Measurements from ENCODE around the gene TEP1. TPM values are rescaled to one million over a fixed set of nuclear protein-coding genes. Genes with fewer than 3 reads are reported as not detected.

TEP1 gene
- total RNA-seq, 1 experiment from 2014 or later: 17.1 TPM

DNA sequence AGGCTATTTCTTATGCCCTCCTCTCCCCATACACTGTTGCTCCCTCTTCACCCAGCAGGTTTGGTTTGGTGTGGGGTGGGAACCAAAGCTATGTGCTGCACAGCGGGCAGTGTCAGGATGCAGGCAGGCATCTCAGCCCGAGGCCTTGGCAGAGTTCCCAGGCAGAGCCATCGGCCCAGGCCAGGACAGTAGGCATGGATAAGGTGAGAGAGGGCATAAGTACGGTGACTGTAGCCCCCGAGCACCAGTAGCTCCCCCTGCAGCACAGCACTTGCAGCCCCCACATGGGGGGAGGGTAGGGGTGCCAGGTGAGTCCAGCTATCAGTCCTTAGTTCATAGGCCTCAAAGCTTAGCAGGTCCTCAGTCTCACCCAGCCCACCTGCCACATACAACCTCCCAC, 15.5 kb upstream of the TEP1 start:
- intact Hi-C loops (cut with micrococcal nuclease; ENCODE audit: unreplicated experiment): no loop called here
- ATAC-seq (no peak), DNase-seq (ENCODE audit: low read depth, low spot score) (no peak)
- no TSS peak for BruUV-seq (replicated peaks)
- Histone ChIP-seq H3K36me3 (ENCODE audit: control insufficient read depth, insufficient read depth, low read length) (no peaks in the 10 kb centered on the region), H3K27ac (ENCODE audit: low read length) (no peak overlapping the region), H3K9me3 (ENCODE audit: control insufficient read depth, insufficient read depth, low read depth, low read length) (no peaks in the 10 kb centered on the region), H3K4me1 (ENCODE audit: control insufficient read depth, insufficient read depth, low read length) (no peaks in the 10 kb centered on the region), H3K4me3 (ENCODE audit: low read depth in 2 of 2, low read length in 2 of 2) (no peak overlapping the region), H3K27me3 (ENCODE audit: control insufficient read depth, insufficient read depth, low read length) (no peaks in the 10 kb centered on the region)
- CTCF ChIA-PET: no interaction called here
- in situ Hi-C loops (cut with HindIII; ENCODE audit: low pct_unique_long_range_greater_than_20kb, low sequenced_read_pairs): no loop called here
- POLR2A ChIA-PET: no interaction called here
- TF ChIP-seq, protein P1, sequence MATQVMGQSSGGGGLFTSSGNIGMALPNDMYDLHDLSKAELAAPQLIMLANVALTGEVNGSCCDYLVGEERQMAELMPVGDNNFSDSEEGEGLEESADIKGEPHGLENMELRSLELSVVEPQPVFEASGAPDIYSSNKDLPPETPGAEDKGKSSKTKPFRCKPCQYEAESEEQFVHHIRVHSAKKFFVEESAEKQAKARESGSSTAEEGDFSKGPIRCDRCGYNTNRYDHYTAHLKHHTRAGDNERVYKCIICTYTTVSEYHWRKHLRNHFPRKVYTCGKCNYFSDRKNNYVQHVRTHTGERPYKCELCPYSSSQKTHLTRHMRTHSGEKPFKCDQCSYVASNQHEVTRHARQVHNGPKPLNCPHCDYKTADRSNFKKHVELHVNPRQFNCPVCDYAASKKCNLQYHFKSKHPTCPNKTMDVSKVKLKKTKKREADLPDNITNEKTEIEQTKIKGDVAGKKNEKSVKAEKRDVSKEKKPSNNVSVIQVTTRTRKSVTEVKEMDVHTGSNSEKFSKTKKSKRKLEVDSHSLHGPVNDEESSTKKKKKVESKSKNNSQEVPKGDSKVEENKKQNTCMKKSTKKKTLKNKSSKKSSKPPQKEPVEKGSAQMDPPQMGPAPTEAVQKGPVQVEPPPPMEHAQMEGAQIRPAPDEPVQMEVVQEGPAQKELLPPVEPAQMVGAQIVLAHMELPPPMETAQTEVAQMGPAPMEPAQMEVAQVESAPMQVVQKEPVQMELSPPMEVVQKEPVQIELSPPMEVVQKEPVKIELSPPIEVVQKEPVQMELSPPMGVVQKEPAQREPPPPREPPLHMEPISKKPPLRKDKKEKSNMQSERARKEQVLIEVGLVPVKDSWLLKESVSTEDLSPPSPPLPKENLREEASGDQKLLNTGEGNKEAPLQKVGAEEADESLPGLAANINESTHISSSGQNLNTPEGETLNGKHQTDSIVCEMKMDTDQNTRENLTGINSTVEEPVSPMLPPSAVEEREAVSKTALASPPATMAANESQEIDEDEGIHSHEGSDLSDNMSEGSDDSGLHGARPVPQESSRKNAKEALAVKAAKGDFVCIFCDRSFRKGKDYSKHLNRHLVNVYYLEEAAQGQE (IDR thresholded peaks at IDR 0.05; ENCODE audit: insufficient read depth in 1 of 2, low read depth in 2 of 2, low read length in 1 of 2): no peak
- TF ChIP-seq POLR2AphosphoS5 (IDR thresholded peaks at IDR 0.05; ENCODE audit: low read depth, low read length): no peak
- no peak for TF ChIP-seq TCF7L2 (IDR thresholded peaks at IDR 0.05; ENCODE audit: low read depth, low read length)
- no peak for TF ChIP-seq SIN3A (IDR thresholded peaks at IDR 0.05; ENCODE audit: borderline replicate concordance, insufficient read depth, low read depth, low read length)
- TF ChIP-seq, protein P2, sequence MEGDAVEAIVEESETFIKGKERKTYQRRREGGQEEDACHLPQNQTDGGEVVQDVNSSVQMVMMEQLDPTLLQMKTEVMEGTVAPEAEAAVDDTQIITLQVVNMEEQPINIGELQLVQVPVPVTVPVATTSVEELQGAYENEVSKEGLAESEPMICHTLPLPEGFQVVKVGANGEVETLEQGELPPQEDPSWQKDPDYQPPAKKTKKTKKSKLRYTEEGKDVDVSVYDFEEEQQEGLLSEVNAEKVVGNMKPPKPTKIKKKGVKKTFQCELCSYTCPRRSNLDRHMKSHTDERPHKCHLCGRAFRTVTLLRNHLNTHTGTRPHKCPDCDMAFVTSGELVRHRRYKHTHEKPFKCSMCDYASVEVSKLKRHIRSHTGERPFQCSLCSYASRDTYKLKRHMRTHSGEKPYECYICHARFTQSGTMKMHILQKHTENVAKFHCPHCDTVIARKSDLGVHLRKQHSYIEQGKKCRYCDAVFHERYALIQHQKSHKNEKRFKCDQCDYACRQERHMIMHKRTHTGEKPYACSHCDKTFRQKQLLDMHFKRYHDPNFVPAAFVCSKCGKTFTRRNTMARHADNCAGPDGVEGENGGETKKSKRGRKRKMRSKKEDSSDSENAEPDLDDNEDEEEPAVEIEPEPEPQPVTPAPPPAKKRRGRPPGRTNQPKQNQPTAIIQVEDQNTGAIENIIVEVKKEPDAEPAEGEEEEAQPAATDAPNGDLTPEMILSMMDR (IDR thresholded peaks at IDR 0.05): no peak

DNA sequence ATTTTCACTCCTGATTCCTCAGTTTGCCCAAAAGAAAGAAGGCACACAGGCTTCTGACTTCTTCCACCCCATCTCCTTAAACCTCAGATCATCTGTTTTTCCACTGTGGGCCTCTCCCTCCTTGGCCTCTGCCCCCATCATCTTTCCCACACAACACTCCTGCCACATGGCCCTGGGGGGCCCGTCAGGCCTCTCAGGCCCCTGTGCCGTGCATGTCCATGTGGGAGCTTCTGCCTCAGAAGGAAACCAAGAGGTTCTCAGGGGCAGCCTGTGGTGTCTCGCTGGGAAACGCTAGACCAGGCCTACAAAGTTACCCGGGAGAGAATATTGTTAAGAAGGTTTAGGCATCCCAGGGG, 14.7 kb upstream of the TEP1 start:
- no peaks in the 10 kb centered on the region for H3K36me3 ChIP-seq (ENCODE audit: control insufficient read depth, insufficient read depth, low read length)
- in situ Hi-C loops (cut with HindIII; ENCODE audit: low pct_unique_long_range_greater_than_20kb, low sequenced_read_pairs) (no loop called here), intact Hi-C loops (cut with micrococcal nuclease; ENCODE audit: unreplicated experiment) (no loop called here)
- ATAC-seq: no peak
- TF ChIP-seq, protein P2 (IDR thresholded peaks at IDR 0.05): no peak
- TF ChIP-seq, protein P1 (IDR thresholded peaks at IDR 0.05; ENCODE audit: insufficient read depth in 1 of 2, low read depth in 2 of 2, low read length in 1 of 2): no peak
- H3K27ac ChIP-seq (ENCODE audit: low read length): no peak overlapping the region
- H3K4me1 ChIP-seq (ENCODE audit: control insufficient read depth, insufficient read depth, low read length): no peaks in the 10 kb centered on the region
- DNase-seq (ENCODE audit: low read depth, low spot score): no peak
- no peak overlapping the region for H3K4me3 ChIP-seq (ENCODE audit: low read depth in 2 of 2, low read length in 2 of 2)
- no peaks in the 10 kb centered on the region for H3K9me3 ChIP-seq (ENCODE audit: control insufficient read depth, insufficient read depth, low read depth, low read length)
- no peaks in the 10 kb centered on the region for H3K27me3 ChIP-seq (ENCODE audit: control insufficient read depth, insufficient read depth, low read length)
- CTCF ChIA-PET: no interaction called here
- POLR2A ChIA-PET: no interaction called here
- no TSS peak for BruUV-seq (replicated peaks)
